Brain microvascular endothelial cell (primary cell): ENCODE results near the gene EPG5.
"Not testable (repeated sequence)": the region's sequence is repeated elsewhere in the genome, so short reads cannot be mapped to it uniquely, and the experiment has no call there.

Source experiments
- DNase-seq: peaks from one replicate; pipeline ENCODE4 v3.0.0-alpha.2; 2020
- H3K27ac ChIP-seq: fragments of 250-450 bp; sonication (Bioruptor Pico); 2 replicates; pipeline ENCODE4 v1.5.1; 2020; ENCODE audit warnings: mild to moderate bottlenecking, moderate library complexity
- H3K27me3 ChIP-seq: fragments of 250-450 bp; sonication (Bioruptor Pico); replicated peaks from 2 replicates; pipeline ENCODE4 v1.5.1; 2020; ENCODE audit warnings: mild to moderate bottlenecking
- H3K36me3 ChIP-seq: fragments of 250-450 bp; sonication (Bioruptor Pico); replicated peaks from 2 replicates; pipeline ENCODE4 v1.5.1; 2020; ENCODE audit warnings: mild to moderate bottlenecking
- H3K4me3 ChIP-seq: 2 replicates; pipeline ENCODE4 v1.5.1; 2011; ENCODE audit warnings: low read depth, mild to moderate bottlenecking, control low read depth, low read length, moderate library complexity
- CTCF ChIP-seq: IDR thresholded peaks from 2 replicates; pipeline ENCODE4 v1.5.1; 2011; ENCODE audit warnings: low read depth, mild to moderate bottlenecking, moderate library complexity, low read length, control low read depth, inconsistent platforms; ENCODE audit errors: missing control alignments
- in situ Hi-C: cut with HindIII; loops from 2 replicates; pipeline ENCODE4 v1.10.0; 2017; ENCODE audit warnings: low sequenced_read_pairs, low pct_ligation_motif_present

Gene EPG5

GRCh38 chr18:45833846-45834245 lies 133.3 kb downstream of the EPG5 start:
- H3K27me3 ChIP-seq, result no peaks in the 10 kb centered on the region
- no peak overlapping the region for H3K4me3 ChIP-seq
- no peak for DNase-seq
- no peak overlapping the region for H3K27ac ChIP-seq
- TF ChIP-seq CTCF, result no peak
- in situ Hi-C loops, result no loop called here
- H3K36me3 ChIP-seq, result no peaks in the 10 kb centered on the region

- Histone ChIP-seq H3K4me3 (no peak overlapping the region), H3K27me3 (no peaks in the 10 kb centered on the region), H3K36me3 (no peaks in the 10 kb centered on the region), H3K27ac (no peak overlapping the region)
- TF ChIP-seq CTCF, result no peak
- no peak for DNase-seq
- in situ Hi-C loops, result no loop called here
Measured at GRCh38 chr18:45830917-45831316, 136.2 kb downstream of the EPG5 start.

GRCh38 chr18:45829855-45830254 lies 137.3 kb downstream of the EPG5 start:
- no peak overlapping the region for H3K27ac ChIP-seq
- no peaks in the 10 kb centered on the region for H3K36me3 ChIP-seq
- H3K27me3 ChIP-seq, result no peaks in the 10 kb centered on the region
- no peak overlapping the region for H3K4me3 ChIP-seq
- in situ Hi-C loops, result no loop called here
- TF ChIP-seq CTCF, result no peak
- no peak for DNase-seq

- Histone ChIP-seq H3K36me3 (no peaks in the 10 kb centered on the region), H3K4me3 (no peak overlapping the region), H3K27me3 (no peaks in the 10 kb centered on the region), H3K27ac (no peak overlapping the region)
- DNase-seq, result no peak
- TF ChIP-seq CTCF, result no peak
- in situ Hi-C loops, result no loop called here
Measured at GRCh38 chr18:45828917-45829811, 138.0 kb downstream of the EPG5 start.

GRCh38 chr18:45826716-45827115 lies 140.4 kb downstream of the EPG5 start:
- in situ Hi-C loops, H3K4me3 ChIP-seq, H3K27me3 ChIP-seq, H3K27ac ChIP-seq, DNase-seq, H3K36me3 ChIP-seq: not testable (repeated sequence)

GRCh38 chr18:45826084-45826483 lies 141.0 kb downstream of the EPG5 start:
- Histone ChIP-seq H3K4me3 (no peak overlapping the region), H3K27ac (no peak overlapping the region), H3K36me3 (no peaks in the 10 kb centered on the region), H3K27me3 (no peaks in the 10 kb centered on the region)
- no peak for TF ChIP-seq CTCF
- no peak for DNase-seq
- in situ Hi-C loops, result no loop called here
